ENCODE measurements around the gene MARCHF2. TPM values are rescaled to one million over a fixed set of nuclear protein-coding genes. Genes with fewer than 3 reads are reported as not detected.
"Not testable (repeated sequence)": the region's sequence is repeated elsewhere in the genome, so short reads cannot be mapped to it uniquely, and the experiment has no call there.

Gene MARCHF2
- total RNA-seq, 1 donor from 2014 or later: 30.9 TPM

GRCh38 chr19:8377598-8377997 lies 35.5 kb upstream of the MARCHF2 start:
- H3K79me2 ChIP-seq (ENCODE audit: insufficient read depth, low read length): no peaks in the 10 kb centered on the region
- H3K4me2 ChIP-seq (ENCODE audit: low read length): no peak overlapping the region
- H4K20me1 ChIP-seq (ENCODE audit: insufficient read depth, low read length): no peaks in the 10 kb centered on the region
- peaks cover 3% of the 10 kb centered on the region for H3K4me1 Mint-ChIP-seq (ENCODE audit: low read depth, unreplicated experiment)
- H3K27ac ChIP-seq (ENCODE audit: low read depth, low read length): no peak overlapping the region
- H3K27ac Mint-ChIP-seq (ENCODE audit: unreplicated experiment): peak overlapping the region; percentile 53
- H3K27me3 ChIP-seq (ENCODE audit: insufficient read depth, low read length): no peaks in the 10 kb centered on the region
- H3K9ac ChIP-seq (ENCODE audit: low read length): no peak overlapping the region
- no peaks in the 10 kb centered on the region for H3K9me3 ChIP-seq (ENCODE audit: insufficient read depth, low read depth, low read length)
- no peak overlapping the region for H3K4me3 Mint-ChIP-seq (ENCODE audit: unreplicated experiment)
- TF ChIP-seq, protein P1, sequence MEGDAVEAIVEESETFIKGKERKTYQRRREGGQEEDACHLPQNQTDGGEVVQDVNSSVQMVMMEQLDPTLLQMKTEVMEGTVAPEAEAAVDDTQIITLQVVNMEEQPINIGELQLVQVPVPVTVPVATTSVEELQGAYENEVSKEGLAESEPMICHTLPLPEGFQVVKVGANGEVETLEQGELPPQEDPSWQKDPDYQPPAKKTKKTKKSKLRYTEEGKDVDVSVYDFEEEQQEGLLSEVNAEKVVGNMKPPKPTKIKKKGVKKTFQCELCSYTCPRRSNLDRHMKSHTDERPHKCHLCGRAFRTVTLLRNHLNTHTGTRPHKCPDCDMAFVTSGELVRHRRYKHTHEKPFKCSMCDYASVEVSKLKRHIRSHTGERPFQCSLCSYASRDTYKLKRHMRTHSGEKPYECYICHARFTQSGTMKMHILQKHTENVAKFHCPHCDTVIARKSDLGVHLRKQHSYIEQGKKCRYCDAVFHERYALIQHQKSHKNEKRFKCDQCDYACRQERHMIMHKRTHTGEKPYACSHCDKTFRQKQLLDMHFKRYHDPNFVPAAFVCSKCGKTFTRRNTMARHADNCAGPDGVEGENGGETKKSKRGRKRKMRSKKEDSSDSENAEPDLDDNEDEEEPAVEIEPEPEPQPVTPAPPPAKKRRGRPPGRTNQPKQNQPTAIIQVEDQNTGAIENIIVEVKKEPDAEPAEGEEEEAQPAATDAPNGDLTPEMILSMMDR (IDR thresholded peaks at IDR 0.05; ENCODE audit: insufficient read depth, low read depth, low read length): no peak
- no peak for TF ChIP-seq EZH2 (IDR thresholded peaks at IDR 0.05; ENCODE audit: insufficient read depth, low read length)
- H3K9me3 Mint-ChIP-seq (ENCODE audit: unreplicated experiment): peaks cover 9% of the 10 kb centered on the region
- no peak for FAIRE-seq
- no peaks in the 10 kb centered on the region for H3K36me3 ChIP-seq (ENCODE audit: insufficient read depth, low read length)
- H2AFZ ChIP-seq (ENCODE audit: low read depth, low read length): no peak overlapping the region
- H3K4me1 ChIP-seq (ENCODE audit: insufficient read depth, low read length): no peaks in the 10 kb centered on the region
- H3K27me3 Mint-ChIP-seq (ENCODE audit: low read depth, unreplicated experiment): no peaks in the 10 kb centered on the region
- H3K36me3 Mint-ChIP-seq (ENCODE audit: low read depth, unreplicated experiment): peaks cover 29% of the 10 kb centered on the region
- H3K4me3 ChIP-seq (ENCODE audit: insufficient read depth, low read depth, low read length): no peak overlapping the region
- no peak for DNase-seq (ENCODE audit: low read depth)

- not testable (repeated sequence) for H3K4me2 ChIP-seq (ENCODE audit: low read length); H3K9ac ChIP-seq (ENCODE audit: low read length); H2AFZ ChIP-seq (ENCODE audit: low read depth, low read length); H3K27ac ChIP-seq (ENCODE audit: low read depth, low read length); H3K4me1 Mint-ChIP-seq (ENCODE audit: low read depth, unreplicated experiment); H4K20me1 ChIP-seq (ENCODE audit: insufficient read depth, low read length); H3K4me1 ChIP-seq (ENCODE audit: insufficient read depth, low read length); DNase-seq (ENCODE audit: low read depth); H3K9me3 Mint-ChIP-seq (ENCODE audit: unreplicated experiment); H3K27me3 ChIP-seq (ENCODE audit: insufficient read depth, low read length); H3K36me3 ChIP-seq (ENCODE audit: insufficient read depth, low read length); FAIRE-seq; H3K4me3 ChIP-seq (ENCODE audit: insufficient read depth, low read depth, low read length); H3K27me3 Mint-ChIP-seq (ENCODE audit: low read depth, unreplicated experiment); H3K9me3 ChIP-seq (ENCODE audit: insufficient read depth, low read depth, low read length); H3K4me3 Mint-ChIP-seq (ENCODE audit: unreplicated experiment); H3K79me2 ChIP-seq (ENCODE audit: insufficient read depth, low read length)
- peaks cover 27% of the 10 kb centered on the region for H3K36me3 Mint-ChIP-seq (ENCODE audit: low read depth, unreplicated experiment)
- peak overlapping the region; percentile 11 for H3K27ac Mint-ChIP-seq (ENCODE audit: unreplicated experiment)
Observed at GRCh38 chr19:8379156-8379891, 33.8 kb upstream of the MARCHF2 start.

DNA sequence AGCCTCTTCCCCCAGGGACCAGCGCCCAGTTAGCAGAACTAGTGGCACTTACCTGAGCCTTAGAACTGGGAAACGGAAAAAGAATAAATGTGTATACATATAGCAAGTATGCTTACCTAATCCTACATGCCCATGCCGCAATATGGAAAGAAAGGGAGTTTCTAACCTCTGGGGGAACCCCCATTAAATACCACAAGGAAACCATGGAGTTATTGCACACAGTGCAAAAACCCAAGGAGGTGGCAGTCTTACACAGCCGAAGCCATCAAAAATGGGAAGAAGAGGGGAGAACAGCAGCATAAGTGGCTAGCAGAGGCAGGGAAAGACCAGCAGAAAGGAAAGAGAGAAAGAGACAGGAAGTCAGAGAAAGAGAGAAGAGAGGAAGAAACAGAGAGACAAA lies 28.5 kb upstream of the MARCHF2 start:
- not testable (repeated sequence) for H3K4me1 Mint-ChIP-seq (ENCODE audit: low read depth, unreplicated experiment); H3K27me3 ChIP-seq (ENCODE audit: insufficient read depth, low read length); FAIRE-seq; H3K79me2 ChIP-seq (ENCODE audit: insufficient read depth, low read length); H3K27ac ChIP-seq (ENCODE audit: low read depth, low read length); H3K9me3 Mint-ChIP-seq (ENCODE audit: unreplicated experiment); DNase-seq (ENCODE audit: low read depth); H3K4me3 ChIP-seq (ENCODE audit: insufficient read depth, low read depth, low read length); H3K36me3 ChIP-seq (ENCODE audit: insufficient read depth, low read length); H3K4me1 ChIP-seq (ENCODE audit: insufficient read depth, low read length); H3K4me2 ChIP-seq (ENCODE audit: low read length); H3K27me3 Mint-ChIP-seq (ENCODE audit: low read depth, unreplicated experiment); H2AFZ ChIP-seq (ENCODE audit: low read depth, low read length); H3K9me3 ChIP-seq (ENCODE audit: insufficient read depth, low read depth, low read length); H3K27ac Mint-ChIP-seq (ENCODE audit: unreplicated experiment); H3K9ac ChIP-seq (ENCODE audit: low read length); H4K20me1 ChIP-seq (ENCODE audit: insufficient read depth, low read length)
- Mint-ChIP-seq H3K36me3 (ENCODE audit: low read depth, unreplicated experiment) (peaks cover 28% of the 10 kb centered on the region), H3K4me3 (ENCODE audit: unreplicated experiment) (peak overlapping the region; percentile 46)

DNA sequence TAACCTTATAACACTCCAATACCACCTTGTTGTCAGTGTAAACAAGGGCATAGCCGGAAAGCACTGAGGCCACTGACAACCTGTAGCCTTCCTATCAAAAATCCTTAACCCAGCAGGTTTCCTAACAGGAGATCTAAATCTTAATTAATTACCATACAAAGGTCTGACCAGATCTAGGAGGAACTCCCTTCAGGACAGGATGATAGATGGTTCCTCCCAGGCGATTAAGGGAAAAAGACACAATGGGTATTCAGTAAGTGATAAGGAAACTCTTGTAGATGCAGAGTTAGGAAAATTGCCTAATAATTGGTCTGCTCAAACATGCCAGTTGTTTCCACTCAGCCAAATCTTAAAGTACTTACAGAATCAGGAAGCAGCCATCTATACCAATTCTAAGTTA lies 28.0 kb upstream of the MARCHF2 start:
- H3K4me2 ChIP-seq (ENCODE audit: low read length); H3K4me3 Mint-ChIP-seq (ENCODE audit: unreplicated experiment); H4K20me1 ChIP-seq (ENCODE audit: insufficient read depth, low read length); H3K4me3 ChIP-seq (ENCODE audit: insufficient read depth, low read depth, low read length); H3K27me3 Mint-ChIP-seq (ENCODE audit: low read depth, unreplicated experiment); H2AFZ ChIP-seq (ENCODE audit: low read depth, low read length); H3K4me1 Mint-ChIP-seq (ENCODE audit: low read depth, unreplicated experiment); H3K36me3 ChIP-seq (ENCODE audit: insufficient read depth, low read length); H3K79me2 ChIP-seq (ENCODE audit: insufficient read depth, low read length); H3K27ac ChIP-seq (ENCODE audit: low read depth, low read length); FAIRE-seq; DNase-seq (ENCODE audit: low read depth); H3K9me3 ChIP-seq (ENCODE audit: insufficient read depth, low read depth, low read length); H3K9me3 Mint-ChIP-seq (ENCODE audit: unreplicated experiment); H3K27me3 ChIP-seq (ENCODE audit: insufficient read depth, low read length); H3K4me1 ChIP-seq (ENCODE audit: insufficient read depth, low read length); H3K27ac Mint-ChIP-seq (ENCODE audit: unreplicated experiment); H3K9ac ChIP-seq (ENCODE audit: low read length): not testable (repeated sequence)
- peaks cover 27% of the 10 kb centered on the region for H3K36me3 Mint-ChIP-seq (ENCODE audit: low read depth, unreplicated experiment)

DNA sequence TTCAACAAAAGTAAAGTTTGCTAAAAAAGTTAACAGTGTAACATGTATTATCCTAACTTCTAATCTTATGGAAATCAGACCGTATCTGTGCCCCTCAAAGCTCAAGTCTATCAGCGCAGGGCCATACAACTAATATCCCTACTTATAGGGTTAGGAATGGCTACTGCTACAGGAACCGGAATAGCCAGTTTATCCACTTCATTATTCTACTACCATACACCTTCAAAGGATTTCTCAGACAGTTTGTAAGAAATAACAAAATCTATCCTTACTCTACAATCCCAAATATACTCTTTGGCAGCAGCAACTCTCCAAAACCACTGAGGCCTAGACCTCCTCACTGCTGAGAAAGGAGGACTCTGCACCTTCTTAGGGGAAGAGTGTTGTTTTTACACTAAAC lies 27.5 kb upstream of the MARCHF2 start:
- H3K27ac Mint-ChIP-seq (ENCODE audit: unreplicated experiment); H3K9me3 Mint-ChIP-seq (ENCODE audit: unreplicated experiment): not testable (repeated sequence)

More for the DNA sequence above, 27.5 kb upstream of the MARCHF2 start:
- not testable (repeated sequence) for H2AFZ ChIP-seq (ENCODE audit: low read depth, low read length); H4K20me1 ChIP-seq (ENCODE audit: insufficient read depth, low read length); H3K79me2 ChIP-seq (ENCODE audit: insufficient read depth, low read length); H3K36me3 ChIP-seq (ENCODE audit: insufficient read depth, low read length); H3K4me1 Mint-ChIP-seq (ENCODE audit: low read depth, unreplicated experiment); FAIRE-seq; H3K27me3 ChIP-seq (ENCODE audit: insufficient read depth, low read length); H3K4me1 ChIP-seq (ENCODE audit: insufficient read depth, low read length); H3K9ac ChIP-seq (ENCODE audit: low read length); H3K4me3 ChIP-seq (ENCODE audit: insufficient read depth, low read depth, low read length); H3K4me2 ChIP-seq (ENCODE audit: low read length); H3K27me3 Mint-ChIP-seq (ENCODE audit: low read depth, unreplicated experiment); H3K27ac ChIP-seq (ENCODE audit: low read depth, low read length); H3K4me3 Mint-ChIP-seq (ENCODE audit: unreplicated experiment); DNase-seq (ENCODE audit: low read depth); H3K9me3 ChIP-seq (ENCODE audit: insufficient read depth, low read depth, low read length)
- H3K36me3 Mint-ChIP-seq (ENCODE audit: low read depth, unreplicated experiment): peaks cover 22% of the 10 kb centered on the region

All from astrocyte (in vitro differentiated cells and primary cell).